MM.1S (cell line): Measurements from ENCODE around the gene ISOC2.

Experiments used
- CTCF ChIP-seq: fragments of 300-600 bp; sonication (generic); IDR thresholded peaks from 2 replicates; pipeline ENCODE4 v1.5.1; 2016; ENCODE audit warnings: antibody characterized with exemption, low read length, mixed read lengths
- EZH2phosphoT487 ChIP-seq: fragments of 300-600 bp; sonication (generic); IDR thresholded peaks from 2 replicates; pipeline ENCODE4 v1.6.1; 2018; ENCODE audit warnings: antibody characterized with exemption, low read length

GRCh38 chr19:55456347-55456746 is 5.1 kb downstream of the ISOC2 start:
- TF ChIP-seq CTCF (no peak), EZH2phosphoT487 (no peak)
